ENCODE results near the gene SF3A1. TPM values are rescaled to one million over a fixed set of nuclear protein-coding genes. Genes with fewer than 3 reads are reported as not detected.
"Not testable (repeated sequence)": the region's sequence is repeated elsewhere in the genome, so short reads cannot be mapped to it uniquely, and the experiment has no call there.

Gene SF3A1
- total RNA-seq, 1 experiment from 2014 or later, result 182 TPM

DNA sequence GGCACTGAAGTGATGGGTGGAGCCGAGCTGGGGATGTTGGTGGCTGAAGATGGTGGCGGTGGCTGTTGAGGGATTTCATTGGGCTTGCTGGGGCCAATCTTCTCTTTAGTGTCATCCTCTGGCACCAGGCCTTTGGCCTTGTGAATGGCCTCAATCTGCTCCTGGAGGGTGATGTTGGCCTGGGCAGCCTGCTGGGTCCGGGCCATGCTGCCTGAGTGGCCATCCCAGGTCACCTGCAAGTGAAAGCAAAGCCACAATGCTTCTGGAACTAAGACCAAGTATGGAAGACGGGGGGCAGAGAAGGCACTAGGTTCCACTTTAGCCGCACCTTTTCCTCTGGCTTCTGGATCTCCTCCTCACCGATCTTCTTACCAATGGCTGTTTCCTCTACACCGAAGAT lies 17.9 kb downstream of the SF3A1 start:
- ChIA-PET CTCF (interaction anchor here (0.5 kb wide), 1 partner anchor 11 kb away, joined by 3 read pairs; no protein-coding TSS in a partner anchor), POLR2A (no interaction called here)
- no TSS peak for BruUV-seq (replicated peaks)
- H3K4me3 ChIP-seq (ENCODE audit: low read depth, low read length), result no peak overlapping the region
- Mint-ChIP-seq H3K27ac (ENCODE audit: unreplicated experiment) (no peak overlapping the region), H3K4me1 (ENCODE audit: low read depth, unreplicated experiment) (no peaks in the 10 kb centered on the region), H3K9me3 (ENCODE audit: unreplicated experiment) (no peaks in the 10 kb centered on the region), H3K27me3 (ENCODE audit: insufficient read depth, unreplicated experiment) (no peaks in the 10 kb centered on the region), H3K36me3 (ENCODE audit: insufficient read depth, unreplicated experiment) (peaks cover 92% of the 10 kb centered on the region), H3K4me3 (ENCODE audit: unreplicated experiment) (no peak overlapping the region)
- intact Hi-C loops (cut with micrococcal nuclease; ENCODE audit: unreplicated experiment), result no loop called here
- no peak for DNase-seq
- H3K4me1 ChIP-seq, result no peaks in the 10 kb centered on the region
- H3K27me3 ChIP-seq (replicated peaks; ENCODE audit: control insufficient read depth, insufficient read depth, low read length), result no peaks in the 10 kb centered on the region
- no peaks in the 10 kb centered on the region for H3K9me3 ChIP-seq
- peaks cover 6% of the 10 kb centered on the region for H3K36me3 ChIP-seq (ENCODE audit: control insufficient read depth, insufficient read depth, low read length)
- TF ChIP-seq, protein P1, sequence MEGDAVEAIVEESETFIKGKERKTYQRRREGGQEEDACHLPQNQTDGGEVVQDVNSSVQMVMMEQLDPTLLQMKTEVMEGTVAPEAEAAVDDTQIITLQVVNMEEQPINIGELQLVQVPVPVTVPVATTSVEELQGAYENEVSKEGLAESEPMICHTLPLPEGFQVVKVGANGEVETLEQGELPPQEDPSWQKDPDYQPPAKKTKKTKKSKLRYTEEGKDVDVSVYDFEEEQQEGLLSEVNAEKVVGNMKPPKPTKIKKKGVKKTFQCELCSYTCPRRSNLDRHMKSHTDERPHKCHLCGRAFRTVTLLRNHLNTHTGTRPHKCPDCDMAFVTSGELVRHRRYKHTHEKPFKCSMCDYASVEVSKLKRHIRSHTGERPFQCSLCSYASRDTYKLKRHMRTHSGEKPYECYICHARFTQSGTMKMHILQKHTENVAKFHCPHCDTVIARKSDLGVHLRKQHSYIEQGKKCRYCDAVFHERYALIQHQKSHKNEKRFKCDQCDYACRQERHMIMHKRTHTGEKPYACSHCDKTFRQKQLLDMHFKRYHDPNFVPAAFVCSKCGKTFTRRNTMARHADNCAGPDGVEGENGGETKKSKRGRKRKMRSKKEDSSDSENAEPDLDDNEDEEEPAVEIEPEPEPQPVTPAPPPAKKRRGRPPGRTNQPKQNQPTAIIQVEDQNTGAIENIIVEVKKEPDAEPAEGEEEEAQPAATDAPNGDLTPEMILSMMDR (IDR thresholded peaks at IDR 0.05; ENCODE audit: insufficient read depth in 1 of 2, low read depth in 1 of 2, low read length in 1 of 2, severe bottlenecking in 1 of 2, unreplicated experiment in 1 of 2), result no peak

DNA sequence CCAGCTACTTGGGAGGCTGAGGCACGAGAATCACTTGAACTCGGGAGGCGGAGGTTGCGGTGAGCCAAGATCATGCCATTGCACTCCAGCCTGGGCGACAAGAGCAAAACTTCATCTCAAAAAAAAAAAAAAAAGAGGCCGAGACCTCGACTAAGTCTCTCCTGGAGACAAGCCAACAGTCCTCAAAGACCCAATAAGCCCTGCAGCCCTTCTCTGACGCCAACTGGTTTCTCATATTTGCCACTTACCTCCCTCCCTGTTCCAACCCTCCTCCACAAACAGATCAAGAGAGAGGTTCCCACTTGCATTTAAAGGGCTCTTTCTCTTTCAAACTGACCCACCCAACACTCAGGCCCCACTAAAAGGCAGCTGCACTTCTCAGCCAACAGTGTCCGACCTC lies 18.4 kb downstream of the SF3A1 start:
- H3K36me3 ChIP-seq (ENCODE audit: control insufficient read depth, insufficient read depth, low read length); H3K9me3 ChIP-seq; H3K27me3 Mint-ChIP-seq (ENCODE audit: insufficient read depth, unreplicated experiment); DNase-seq; BruUV-seq (replicated peaks); H3K9me3 Mint-ChIP-seq (ENCODE audit: unreplicated experiment); H3K4me1 ChIP-seq; H3K4me3 Mint-ChIP-seq (ENCODE audit: unreplicated experiment); H3K4me3 ChIP-seq (ENCODE audit: low read depth, low read length); intact Hi-C loops (cut with micrococcal nuclease; ENCODE audit: unreplicated experiment); H3K4me1 Mint-ChIP-seq (ENCODE audit: low read depth, unreplicated experiment); H3K27ac Mint-ChIP-seq (ENCODE audit: unreplicated experiment); H3K27me3 ChIP-seq (replicated peaks; ENCODE audit: control insufficient read depth, insufficient read depth, low read length); POLR2A ChIA-PET: not testable (repeated sequence)
- CTCF ChIA-PET, result interaction anchor here (0.5 kb wide), 1 partner anchor 11 kb away, joined by 3 read pairs; no protein-coding TSS in a partner anchor
- H3K36me3 Mint-ChIP-seq (ENCODE audit: insufficient read depth, unreplicated experiment), result peaks cover 90% of the 10 kb centered on the region

DNA sequence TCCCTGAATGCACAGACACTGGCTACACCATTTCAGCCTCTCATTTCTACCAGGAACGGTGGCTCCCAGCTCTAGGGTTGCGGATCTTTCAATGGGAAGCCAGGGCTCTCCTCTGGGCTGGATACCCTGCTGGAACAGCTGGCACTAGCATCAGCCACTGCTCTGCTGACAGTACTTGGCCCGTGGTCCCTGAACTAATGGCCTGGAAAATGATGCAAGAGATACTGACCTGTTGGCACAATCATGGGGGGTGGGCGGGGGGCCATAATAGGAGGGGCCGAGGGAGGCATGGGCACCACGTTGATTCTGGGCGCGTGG lies 19.3 kb downstream of the SF3A1 start:
- H3K36me3 Mint-ChIP-seq (ENCODE audit: insufficient read depth, unreplicated experiment), result peaks cover 83% of the 10 kb centered on the region
- no peaks in the 10 kb centered on the region for H3K27me3 ChIP-seq (replicated peaks; ENCODE audit: control insufficient read depth, insufficient read depth, low read length)
- H3K4me1 Mint-ChIP-seq (ENCODE audit: low read depth, unreplicated experiment), result no peaks in the 10 kb centered on the region
- H3K9me3 Mint-ChIP-seq (ENCODE audit: unreplicated experiment), result no peaks in the 10 kb centered on the region
- H3K9me3 ChIP-seq, result no peaks in the 10 kb centered on the region
- H3K27ac Mint-ChIP-seq (ENCODE audit: unreplicated experiment), result no peak overlapping the region
- H3K4me1 ChIP-seq, result no peaks in the 10 kb centered on the region
- H3K4me3 Mint-ChIP-seq (ENCODE audit: unreplicated experiment), result no peak overlapping the region
- ChIA-PET CTCF (no interaction called here), POLR2A (interaction anchor here (0.5 kb wide), 1 partner anchor 10 kb away, joined by 3 read pairs; no protein-coding TSS in a partner anchor)
- BruUV-seq (replicated peaks), result no TSS peak
- no peak for DNase-seq
- H3K36me3 ChIP-seq (ENCODE audit: control insufficient read depth, insufficient read depth, low read length), result peaks cover 3% of the 10 kb centered on the region
- TF ChIP-seq, protein P1 (IDR thresholded peaks at IDR 0.05; ENCODE audit: insufficient read depth in 1 of 2, low read depth in 1 of 2, low read length in 1 of 2, severe bottlenecking in 1 of 2, unreplicated experiment in 1 of 2), result no peak
- intact Hi-C loops (cut with micrococcal nuclease; ENCODE audit: unreplicated experiment), result no loop called here
- no peaks in the 10 kb centered on the region for H3K27me3 Mint-ChIP-seq (ENCODE audit: insufficient read depth, unreplicated experiment)
- H3K4me3 ChIP-seq (ENCODE audit: low read depth, low read length), result no peak overlapping the region

Measured in Caco-2 (cell line).